HG03469 (cell line): ENCODE results near the gene DESI1.
"Not testable (repeated sequence)": the region's sequence is repeated elsewhere in the genome, so short reads cannot be mapped to it uniquely, and the experiment has no call there.

ENCODE experiments used
- ATAC-seq: cut with Tn5 transposase; IDR thresholded peaks from one replicate; pipeline ENCODE4 v1.9.1; 2021; ENCODE audit warnings: mild to moderate bottlenecking, moderate library complexity, moderate number of reproducible peaks; ENCODE audit not compliant: unreplicated experiment

Gene DESI1

DNA sequence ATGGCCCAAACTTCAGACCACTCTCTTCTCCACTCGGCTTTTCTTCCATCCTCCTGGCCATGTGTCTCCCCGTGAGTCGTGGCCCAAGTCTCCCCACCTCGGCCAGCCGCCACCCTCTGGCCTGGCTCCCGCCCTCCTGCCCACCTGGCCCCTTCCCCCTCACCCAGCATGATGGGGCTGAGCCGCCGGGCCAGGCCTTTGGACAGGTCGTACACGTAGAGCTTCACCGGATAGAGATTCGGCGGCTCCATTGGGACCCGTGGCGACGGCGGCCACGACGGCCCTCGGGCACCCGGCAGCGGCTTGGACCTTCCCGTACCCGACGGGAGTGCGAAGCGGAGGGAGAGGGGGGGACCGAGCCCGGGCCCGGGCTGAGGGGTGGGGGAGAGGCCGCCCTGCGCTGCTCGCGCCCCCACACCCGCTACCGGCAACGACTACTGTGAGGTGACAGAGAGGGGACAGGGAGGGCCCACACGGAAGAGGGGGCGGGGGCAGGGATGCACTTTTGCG, at the start of gene DESI1:
TSS of gene DESI1 (minus strand) at position 455 of the 510 bp plus-strand sequence. CDS start at position 251, 204 bp downstream.
- ATAC-seq, result no peak

DNA sequence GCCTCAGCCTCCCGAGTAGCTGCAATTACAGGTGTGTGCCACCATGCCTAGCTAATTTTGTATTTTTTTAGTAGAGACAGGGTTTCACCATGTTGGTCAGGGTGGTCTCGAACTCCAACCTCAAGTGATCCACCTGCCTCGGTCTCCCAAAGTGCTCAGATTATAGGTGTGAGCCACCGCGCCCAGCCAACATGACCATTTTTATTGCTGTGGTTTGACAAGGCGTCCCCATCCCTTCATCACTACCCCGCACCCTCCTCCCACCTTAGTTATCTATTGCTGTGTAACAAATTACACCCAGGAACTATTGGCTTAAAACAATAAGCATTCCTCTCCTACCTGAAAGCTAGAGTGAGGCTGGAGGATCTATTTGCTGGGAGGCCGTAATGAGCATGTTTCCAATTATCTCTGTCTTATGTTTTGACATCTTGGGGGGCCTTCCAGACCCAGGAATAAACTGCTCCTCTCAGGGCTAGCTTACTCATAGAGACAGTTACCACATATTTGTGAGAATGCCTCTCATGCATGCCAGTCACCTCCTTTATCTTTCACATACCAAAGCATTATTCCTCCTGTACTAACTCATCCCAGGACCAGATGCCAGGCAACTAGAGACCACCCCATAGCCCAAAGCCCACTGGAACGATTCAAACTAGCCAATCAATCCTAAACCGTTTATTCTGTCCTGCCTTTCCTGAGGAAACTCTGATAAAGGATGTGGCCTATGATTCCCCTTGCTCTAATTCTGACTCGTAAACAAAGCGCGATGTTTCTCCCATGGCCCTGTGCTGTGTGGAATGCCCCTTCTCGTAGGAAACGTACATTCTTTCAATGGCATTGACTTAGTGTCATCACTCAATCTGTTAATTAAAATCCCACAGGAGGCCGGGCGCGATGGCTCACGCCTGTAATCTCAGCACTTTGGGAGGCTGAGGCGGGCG, 48.4 kb upstream of the DESI1 start:
- ATAC-seq, result no peak

DNA sequence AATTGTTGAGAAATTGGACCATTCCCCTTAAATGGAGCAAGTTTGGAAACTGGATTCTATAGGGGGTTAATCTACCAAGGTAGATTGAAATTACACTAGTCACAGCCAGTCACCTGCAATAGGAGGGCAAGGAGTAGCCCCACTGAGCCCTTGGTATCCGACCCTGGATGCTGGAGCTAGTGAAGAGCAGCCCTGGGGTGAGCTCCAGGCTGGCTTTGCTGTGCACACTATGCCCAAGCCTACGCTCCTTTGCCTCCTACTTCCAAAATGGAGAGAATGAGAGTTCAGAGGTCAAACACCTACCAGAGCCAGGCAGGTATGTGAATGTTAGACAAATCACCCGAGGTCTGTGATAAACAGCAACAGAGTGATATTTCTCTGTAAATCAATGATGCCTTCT, 44.1 kb upstream of the DESI1 start:
- ATAC-seq, result no peak

DNA sequence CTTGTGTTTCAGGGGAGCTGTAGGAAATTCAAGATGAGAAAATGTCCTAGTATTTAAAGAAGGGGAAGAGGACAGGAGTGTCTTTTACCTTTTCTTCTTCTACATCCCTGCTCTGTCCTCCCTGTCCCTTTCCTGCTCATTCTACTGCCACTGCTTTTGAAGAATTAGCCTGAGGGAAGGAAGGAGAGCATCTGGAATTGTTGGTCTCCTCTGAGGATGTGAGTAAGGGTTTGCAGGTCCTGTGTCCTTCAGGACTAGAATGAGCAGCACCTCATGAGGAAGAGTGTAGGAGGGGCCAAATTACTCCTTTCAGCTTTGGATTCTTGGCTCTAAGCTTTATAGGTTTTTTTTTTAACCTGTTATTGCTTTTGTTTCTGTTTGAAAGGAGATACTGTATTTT, 43.6 kb upstream of the DESI1 start:
- ATAC-seq, result no peak

DNA sequence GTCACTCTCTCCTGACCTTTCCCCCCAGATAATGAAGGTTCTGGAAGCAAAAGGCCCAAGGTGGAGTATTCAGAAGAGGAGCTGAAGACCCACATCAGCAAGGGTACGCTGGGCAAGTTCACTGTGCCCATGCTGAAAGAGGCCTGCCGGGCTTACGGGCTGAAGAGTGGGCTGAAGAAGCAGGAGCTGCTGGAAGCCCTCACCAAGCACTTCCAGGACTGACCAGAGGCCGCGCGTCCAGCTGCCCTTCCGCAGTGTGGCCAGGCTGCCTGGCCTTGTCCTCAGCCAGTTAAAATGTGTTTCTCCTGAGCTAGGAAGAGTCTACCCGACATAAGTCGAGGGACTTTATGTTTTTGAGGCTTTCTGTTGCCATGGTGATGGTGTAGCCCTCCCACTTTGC, 42.8 kb upstream of the DESI1 start:
- not testable (repeated sequence) for ATAC-seq

DNA sequence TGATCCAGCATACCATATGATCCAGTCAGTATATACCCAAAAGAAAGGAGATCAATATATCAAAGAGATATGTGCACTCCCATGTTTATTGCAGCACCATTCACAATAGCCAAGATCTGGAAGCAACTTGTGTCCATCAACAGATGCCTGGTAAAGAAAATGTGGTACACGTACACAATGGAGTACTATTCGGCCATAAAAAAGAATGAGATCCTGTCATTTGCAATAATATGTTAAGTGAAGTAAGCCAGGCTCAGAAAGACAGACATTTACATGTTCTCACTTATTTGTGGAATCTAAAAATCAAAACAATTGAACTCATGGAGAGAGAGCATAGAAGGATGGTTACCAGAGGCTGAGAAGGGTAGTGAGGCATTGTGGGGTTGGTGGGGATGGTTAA, 40.9 kb upstream of the DESI1 start:
- ATAC-seq, result no peak

DNA sequence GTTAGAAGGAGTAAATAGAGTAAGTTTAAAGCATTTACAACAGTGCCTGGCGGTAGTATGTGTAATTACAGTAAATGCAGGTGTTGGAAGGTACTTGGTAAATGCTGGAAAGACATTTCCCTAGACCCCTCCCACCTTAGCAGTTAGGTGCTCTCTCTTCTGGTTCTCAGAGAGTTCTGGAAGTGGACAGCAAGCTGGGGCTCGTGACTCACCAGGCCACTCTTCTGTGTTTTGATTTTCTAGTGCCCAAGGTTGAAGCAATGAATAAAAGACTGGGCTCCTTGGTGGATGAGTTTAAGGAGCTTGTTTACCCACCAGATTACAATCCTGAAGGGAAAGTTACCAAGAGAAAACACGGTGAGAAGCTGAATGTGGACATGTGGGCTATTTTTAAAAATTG, 40.2 kb upstream of the DESI1 start:
- no peak for ATAC-seq

DNA sequence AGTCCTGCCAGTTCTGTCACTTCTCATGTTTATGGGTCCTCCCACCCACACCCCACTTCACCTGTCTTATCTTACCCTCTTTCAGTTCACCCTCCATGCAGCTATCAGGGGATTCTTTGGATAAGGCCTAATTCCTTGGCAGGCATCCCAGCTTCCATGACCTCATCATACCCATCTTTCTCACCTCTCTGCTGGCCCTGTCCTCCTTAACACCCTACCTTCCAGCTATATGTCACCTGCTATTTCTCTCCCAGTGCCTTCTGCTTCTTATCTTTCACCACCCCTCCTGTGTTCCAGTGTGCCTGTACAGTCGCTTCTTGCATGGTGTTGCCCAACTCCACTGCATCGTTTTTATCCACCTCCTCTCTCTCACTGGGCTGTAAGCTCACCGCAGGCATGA, 39.6 kb upstream of the DESI1 start:
- ATAC-seq, result no peak

DNA sequence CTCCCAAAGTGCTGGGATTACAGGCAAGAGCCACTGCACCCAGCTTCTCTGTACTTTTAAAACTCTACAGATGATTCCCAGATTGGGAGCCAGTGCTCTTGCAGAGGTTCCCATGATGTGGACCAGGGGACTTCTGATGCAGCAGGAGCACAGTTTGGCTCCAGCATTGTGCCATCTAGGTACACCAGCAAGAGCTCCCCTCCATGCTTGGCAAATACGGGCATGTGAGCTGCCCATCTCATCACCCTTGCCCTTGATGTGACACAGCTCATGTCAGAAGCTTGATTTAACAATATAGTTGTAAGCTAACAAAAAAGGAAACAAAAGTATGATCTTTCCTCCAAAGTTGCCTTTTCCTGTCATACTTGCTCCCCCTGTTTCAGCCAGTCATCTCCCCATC, 39.1 kb upstream of the DESI1 start:
- no peak for ATAC-seq

DNA sequence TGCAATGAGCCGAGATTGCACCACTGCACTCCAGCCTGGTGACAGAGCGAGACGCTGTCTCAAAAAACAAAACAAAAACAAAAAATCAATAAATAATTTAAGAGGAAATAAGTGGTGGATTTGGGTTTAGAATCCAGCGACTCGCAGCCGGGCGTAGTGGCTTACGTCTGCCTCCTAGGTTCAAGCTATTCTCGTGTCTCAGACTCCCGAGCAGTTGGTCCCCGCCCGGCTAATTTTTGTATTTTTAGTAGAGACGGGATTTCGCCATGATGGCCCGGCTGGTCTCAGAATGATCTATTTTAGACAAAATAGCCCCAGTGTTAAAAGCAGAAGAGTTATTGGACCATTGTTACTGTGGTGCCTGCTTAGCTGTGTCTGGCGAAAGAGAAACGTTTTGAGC, 38.0 kb upstream of the DESI1 start:
- no peak for ATAC-seq

DNA sequence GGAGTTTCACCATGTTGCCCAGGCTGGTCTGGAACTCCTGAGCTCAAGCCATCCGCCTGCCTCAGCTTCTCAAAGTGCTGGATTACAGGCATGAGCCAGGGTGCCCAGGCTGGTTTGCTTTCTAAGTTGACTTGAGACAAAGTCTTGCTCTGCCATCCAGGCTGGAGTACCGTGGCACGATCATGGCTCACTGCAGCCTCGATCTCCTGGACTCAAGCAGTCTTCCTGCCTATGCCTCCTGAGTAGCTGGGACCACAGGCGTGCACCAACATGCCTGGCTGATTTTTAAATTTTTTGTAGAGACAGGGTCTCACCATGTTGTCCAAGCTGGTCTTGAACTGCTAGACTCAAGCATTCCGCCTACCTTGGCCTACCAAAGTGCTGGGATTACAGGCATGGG, 36.9 kb upstream of the DESI1 start:
- ATAC-seq, result no peak

DNA sequence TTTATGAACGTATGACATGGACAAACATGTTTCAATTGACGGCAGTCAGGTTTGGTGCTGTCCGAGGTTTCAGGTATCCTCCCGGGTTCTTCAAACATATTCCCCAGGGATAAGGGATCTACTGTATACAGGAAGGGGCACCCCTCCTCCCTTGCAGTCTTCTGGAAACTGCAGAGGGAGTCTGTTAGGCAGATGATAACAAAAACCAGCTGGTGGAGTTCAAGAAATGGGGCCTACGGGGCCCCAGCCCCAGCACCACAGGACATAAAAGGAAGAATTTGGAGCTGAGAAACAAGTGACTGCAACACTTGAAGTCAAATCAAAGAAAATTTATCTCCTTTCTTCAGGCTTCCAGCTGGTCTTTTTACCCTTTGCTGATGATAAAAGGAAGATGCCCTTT, 35.7 kb upstream of the DESI1 start:
- no peak for ATAC-seq

DNA sequence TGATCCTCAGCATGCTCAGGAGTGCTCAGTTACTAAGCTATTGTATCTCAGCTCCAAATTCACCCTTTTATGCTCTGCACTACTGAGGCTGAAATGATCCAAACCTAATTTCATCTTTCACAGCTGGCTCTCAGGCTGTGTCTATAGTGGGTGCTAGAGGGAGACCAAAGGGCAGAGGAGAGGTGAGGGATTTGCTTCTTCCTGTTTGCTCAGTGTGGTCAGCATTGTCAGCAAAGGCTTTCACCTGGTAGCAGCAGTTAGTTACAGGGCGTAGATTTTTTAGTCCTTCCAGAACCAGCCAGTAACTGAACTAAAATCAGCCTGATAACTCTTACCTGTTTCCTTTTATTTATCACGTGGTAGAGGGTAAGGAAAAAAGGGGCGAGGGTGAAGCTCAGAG, 33.5 kb upstream of the DESI1 start:
- no peak for ATAC-seq

DNA sequence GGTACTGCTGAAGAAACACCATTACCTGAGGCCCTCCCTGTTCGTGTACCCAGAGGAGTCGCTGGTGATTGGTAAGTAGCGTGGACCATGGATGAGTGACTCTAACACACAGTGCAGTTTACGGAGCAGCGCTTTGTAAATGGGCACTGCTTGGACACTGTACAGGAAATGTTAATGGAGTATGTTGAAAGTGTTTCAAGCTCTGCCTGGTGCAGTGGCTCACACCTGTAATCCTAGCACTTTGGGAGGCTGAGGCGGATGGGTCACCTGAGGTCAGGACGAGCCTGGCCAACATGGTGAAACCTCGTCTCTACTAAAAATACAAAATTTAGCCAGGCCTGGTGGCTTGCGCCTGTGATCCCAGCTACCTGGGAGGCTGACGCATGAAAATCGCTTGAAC, 30.0 kb upstream of the DESI1 start:
- ATAC-seq, result no peak

DNA sequence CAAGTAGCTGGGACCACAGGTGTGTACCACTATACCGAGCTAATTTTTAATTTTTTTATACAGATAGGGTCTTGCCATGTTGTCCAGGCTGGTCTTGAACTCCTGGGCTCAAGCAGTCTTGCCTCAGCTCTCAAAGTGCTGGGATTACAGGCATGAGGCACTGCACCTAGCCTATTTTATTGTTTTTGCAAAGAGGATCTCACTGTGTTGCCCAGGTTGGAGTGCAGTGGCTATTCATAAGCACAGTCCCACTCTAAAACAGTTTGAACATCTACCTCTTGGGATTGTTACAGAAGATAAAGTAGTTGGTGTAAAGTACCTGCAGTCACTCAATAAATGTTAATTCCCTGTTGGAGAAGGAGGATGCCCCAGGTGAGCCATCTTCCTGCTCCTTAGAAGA, 29.4 kb upstream of the DESI1 start:
- ATAC-seq, result no peak

DNA sequence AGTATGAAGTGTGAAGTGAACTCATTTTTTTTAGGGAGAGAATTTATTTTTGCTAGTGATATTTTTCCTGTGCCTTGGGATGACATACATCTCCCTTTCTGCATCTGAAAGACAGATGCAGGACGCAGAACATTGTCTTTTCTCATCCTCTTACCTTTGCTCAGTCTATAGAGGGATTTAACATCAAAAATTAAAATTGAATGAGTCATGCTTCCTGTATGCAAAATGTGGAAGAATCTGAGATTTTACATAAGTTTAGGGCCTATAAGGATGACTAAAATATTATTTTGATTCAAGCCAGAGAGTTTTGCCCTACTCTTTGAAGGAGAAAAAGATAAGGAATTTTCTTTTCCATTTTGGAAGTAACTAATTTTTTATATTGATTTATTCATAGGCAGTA, 27.6 kb upstream of the DESI1 start:
- ATAC-seq, result no peak

DNA sequence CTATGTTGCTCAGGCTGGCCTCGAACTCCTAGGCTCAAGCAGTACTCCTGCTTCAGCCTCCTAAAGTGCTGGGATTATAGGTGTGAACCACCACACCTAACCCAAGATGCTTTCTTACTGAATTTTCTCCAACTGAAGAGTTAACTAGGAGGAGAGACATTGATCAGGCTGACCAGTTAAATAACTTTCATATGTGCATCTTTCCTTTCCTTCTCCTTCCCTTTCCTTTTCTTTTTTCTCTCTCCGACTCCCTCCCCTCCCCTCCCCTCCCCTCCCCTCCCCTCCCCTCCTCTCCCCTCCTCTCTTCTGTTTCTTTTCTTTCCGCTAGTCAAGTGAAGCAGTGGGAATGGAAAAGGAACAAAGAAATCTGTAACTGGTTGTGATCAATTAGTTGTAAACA, 26.9 kb upstream of the DESI1 start:
- no peak for ATAC-seq

DNA sequence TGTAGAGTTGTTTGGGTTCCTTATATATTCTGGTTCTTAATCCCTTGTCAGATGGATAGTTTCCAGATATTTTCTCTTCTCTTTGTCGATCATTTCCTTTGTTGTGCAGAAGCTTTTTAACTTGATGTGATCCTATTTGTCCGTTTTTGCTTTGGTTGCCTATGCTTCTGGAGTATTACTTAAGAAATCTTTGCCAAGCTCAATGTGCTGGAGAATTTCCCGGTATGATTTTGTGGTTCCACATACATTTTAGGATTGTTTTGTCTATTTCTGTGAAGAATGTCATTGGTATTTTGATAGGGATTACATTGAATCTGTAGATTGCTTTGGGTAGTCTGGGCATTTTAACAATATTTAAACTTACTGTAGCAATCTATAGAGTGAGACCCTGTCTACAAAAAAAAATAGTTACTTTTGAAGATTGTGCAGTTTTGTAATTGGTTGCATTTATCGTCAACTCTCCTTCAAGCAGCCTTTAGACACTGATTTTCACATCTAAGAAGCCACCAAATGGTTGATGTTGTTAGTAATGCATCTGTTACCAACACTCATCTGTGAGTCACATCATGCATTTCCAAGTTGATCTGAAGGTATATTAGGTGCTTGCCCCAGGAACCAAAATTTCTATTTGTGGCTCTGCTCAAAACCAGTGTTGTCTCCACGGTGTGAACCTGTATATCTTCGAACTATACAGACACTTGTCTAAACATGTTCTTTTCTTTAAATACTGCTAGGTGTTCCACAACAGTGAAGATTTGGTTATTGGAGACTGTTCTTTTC, 21.7 kb upstream of the DESI1 start:
- no peak for ATAC-seq

DNA sequence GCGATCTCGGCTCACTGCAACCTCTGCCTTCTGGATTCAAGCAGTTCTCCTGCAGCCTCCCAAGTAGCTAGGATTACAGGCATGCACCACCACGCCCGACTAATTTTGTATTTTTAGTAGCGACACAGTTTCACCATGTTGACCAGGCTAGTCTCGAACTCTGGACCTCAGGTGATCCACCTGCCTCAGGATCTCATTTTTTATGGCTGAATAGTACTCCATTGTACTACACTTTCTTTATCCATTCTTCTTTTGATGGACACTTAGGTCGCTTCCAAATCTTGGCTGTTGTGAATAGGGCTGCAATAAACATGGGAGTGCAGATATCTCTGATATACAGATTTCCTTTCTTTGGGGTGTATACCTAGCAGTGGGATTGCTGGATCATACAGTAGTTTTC, 21.0 kb upstream of the DESI1 start:
- ATAC-seq, result no peak

DNA sequence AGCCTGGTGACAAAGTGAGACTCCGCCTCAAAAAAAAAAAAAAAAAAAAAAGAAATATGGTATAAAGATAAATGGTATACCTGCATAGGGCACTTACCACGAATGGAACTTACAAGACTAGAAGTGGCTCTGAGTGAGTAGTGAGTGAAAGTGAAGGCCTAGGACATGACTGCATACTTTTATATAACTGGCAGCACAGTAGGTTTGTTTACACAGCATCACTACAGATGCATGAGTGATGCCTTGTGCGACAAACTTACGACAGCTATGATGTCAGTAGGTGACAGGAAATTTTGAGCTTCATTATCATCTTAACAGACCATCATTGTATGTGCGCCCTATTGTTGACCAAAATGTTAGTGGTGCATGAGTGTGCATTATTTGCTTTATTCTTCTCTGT, 17.9 kb upstream of the DESI1 start:
- ATAC-seq, result no peak

DNA sequence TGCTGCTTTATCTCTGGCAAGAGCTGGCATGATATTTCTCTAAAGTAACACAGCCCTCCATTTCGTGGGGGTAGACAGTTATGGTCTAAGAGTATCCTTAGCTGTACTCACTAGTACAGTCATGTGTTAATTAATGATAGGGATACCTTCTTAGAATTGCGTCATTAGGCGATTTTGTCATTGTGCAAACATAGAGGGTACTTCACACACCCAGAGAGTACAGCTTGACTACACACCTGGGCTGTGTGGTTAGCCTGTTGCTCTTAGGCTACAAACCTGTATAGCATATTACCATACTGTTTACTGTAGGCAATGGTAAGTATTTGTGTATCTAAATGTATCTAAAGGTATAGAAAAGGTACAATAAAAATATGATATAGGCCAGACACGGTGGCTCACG, 17.3 kb upstream of the DESI1 start:
- no peak for ATAC-seq

DNA sequence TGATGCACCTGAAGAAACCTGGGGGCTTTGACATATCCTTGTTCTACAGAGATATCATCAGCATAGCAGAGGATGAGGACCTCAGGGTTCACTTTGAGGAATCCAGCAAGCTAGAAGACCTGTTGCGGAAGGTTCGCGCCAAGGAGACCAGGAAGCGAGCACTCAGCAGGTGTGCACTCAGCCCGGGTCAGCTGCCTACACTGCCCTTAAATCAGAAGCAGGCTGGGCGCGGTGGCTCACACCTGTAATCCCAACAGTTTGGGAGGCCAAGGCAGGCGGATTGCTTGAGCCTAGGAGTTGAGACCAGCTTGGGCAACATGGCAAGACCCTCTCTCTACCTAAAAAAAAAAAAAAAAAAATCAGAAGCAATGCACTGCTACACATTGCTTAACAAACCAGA, 16.8 kb upstream of the DESI1 start:
- not testable (repeated sequence) for ATAC-seq
